ENCODE measurements around the gene SPATA45.

SPATA45 gene

DNA sequence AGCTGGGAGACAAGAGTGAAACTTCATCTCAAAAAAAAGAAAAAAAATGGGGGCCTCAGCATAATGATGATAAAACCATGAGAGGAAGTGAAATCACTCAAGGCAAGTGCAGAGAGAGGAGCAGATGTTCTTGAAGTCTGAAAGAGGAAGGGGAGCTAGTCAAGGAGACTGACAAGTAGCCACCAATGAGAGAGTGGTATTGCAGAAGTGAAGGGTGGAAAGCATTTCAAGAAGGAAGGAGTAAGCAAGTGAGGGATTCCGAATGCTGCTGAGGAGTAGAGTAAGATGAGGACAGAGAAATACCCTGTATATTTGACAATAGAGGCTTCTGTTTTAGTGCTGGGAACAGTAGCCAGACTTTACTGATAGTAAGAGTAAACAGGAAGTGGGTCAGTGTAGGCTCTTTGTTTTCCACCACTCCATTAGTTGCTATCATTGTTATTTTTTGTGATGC lies 52.9 kb downstream of the SPATA45 start:
- H3K4me1 ChIP-seq (ENCODE audit: insufficient read depth, low read length, severe bottlenecking): peaks cover 34% of the 10 kb centered on the region
- peaks cover 6% of the 10 kb centered on the region; the same call in 1 of the 2 replicates for H3K79me2 ChIP-seq (ENCODE audit: insufficient read depth, low read length)
- peaks cover 31% of the 10 kb centered on the region for H3K36me3 ChIP-seq (ENCODE audit: insufficient read depth, low read length)
- H2AFZ ChIP-seq (ENCODE audit: low read length): no peak overlapping the region
- H3K4me2 ChIP-seq (ENCODE audit: low read length): peak overlapping the region; percentile 41
- H3K9ac ChIP-seq (ENCODE audit: low read length): no peak overlapping the region
- peak overlapping the region; percentile 78 for H3K27ac ChIP-seq (ENCODE audit: low read depth, low read length, poor library complexity, severe bottlenecking)
- no peaks in the 10 kb centered on the region for H3K27me3 ChIP-seq (ENCODE audit: insufficient read depth, low read length)
- no peaks in the 10 kb centered on the region for H3K9me3 ChIP-seq (ENCODE audit: low read length)
- H3K9me2 ChIP-seq (ENCODE audit: low read depth, low read length): no peaks in the 10 kb centered on the region
- H3K4me3 ChIP-seq (ENCODE audit: low read depth, low read length, poor library complexity, severe bottlenecking): peak overlapping the region; percentile 7
- TF ChIP-seq, protein P1, sequence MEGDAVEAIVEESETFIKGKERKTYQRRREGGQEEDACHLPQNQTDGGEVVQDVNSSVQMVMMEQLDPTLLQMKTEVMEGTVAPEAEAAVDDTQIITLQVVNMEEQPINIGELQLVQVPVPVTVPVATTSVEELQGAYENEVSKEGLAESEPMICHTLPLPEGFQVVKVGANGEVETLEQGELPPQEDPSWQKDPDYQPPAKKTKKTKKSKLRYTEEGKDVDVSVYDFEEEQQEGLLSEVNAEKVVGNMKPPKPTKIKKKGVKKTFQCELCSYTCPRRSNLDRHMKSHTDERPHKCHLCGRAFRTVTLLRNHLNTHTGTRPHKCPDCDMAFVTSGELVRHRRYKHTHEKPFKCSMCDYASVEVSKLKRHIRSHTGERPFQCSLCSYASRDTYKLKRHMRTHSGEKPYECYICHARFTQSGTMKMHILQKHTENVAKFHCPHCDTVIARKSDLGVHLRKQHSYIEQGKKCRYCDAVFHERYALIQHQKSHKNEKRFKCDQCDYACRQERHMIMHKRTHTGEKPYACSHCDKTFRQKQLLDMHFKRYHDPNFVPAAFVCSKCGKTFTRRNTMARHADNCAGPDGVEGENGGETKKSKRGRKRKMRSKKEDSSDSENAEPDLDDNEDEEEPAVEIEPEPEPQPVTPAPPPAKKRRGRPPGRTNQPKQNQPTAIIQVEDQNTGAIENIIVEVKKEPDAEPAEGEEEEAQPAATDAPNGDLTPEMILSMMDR (IDR thresholded peaks at IDR 0.05; ENCODE audit: low read length): no peak
- TF ChIP-seq EZH2 (IDR thresholded peaks at IDR 0.05; ENCODE audit: borderline replicate concordance, low read length): no peak
- no peaks in the 10 kb centered on the region for H4K20me1 ChIP-seq (ENCODE audit: insufficient read depth, low read length)
- H3F3A ChIP-seq (ENCODE audit: insufficient read depth, low read length): no peaks in the 10 kb centered on the region

DNA sequence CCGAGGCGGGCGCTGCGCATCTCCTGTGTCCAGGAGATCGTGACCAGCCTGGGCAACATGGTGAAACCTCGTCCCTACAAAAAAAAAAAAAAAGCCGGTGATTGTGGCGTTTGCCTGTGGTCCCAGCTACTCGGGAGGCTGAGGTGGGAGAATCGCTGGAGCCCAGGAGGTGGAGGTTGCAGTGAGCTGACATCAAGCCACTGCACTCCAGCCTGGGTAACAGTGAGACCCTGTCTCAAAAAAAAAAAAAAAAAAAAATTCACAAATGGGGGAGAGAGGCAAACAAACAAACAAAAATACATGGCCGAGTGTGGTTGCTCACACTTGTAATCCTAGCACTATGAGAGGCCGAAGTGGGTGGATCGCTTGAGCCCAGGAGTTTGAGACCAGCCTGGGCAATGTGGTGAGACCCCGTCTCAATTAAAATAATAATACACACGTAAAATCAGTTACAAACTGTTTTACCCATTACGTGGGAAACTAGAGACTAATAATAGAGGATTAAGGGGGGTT lies 55.0 kb downstream of the SPATA45 start:
- Histone ChIP-seq H3K9me3 (ENCODE audit: low read length) (no peaks in the 10 kb centered on the region), H3K9me2 (ENCODE audit: low read depth, low read length) (no peaks in the 10 kb centered on the region), H3K27me3 (ENCODE audit: insufficient read depth, low read length) (no peaks in the 10 kb centered on the region), H3K36me3 (ENCODE audit: insufficient read depth, low read length) (peaks cover 17% of the 10 kb centered on the region; the same call in 1 of the 2 replicates), H3K4me1 (ENCODE audit: insufficient read depth, low read length, severe bottlenecking) (peaks cover 46% of the 10 kb centered on the region), H3K4me3 (ENCODE audit: low read depth, low read length, poor library complexity, severe bottlenecking) (peak overlapping the region; percentile 82), H3K79me2 (ENCODE audit: insufficient read depth, low read length) (peaks cover 24% of the 10 kb centered on the region), H4K20me1 (ENCODE audit: insufficient read depth, low read length) (no peaks in the 10 kb centered on the region), H2AFZ (ENCODE audit: low read length) (no peak overlapping the region; the same call in 1 of the 2 replicates), H3K4me2 (ENCODE audit: low read length) (peak overlapping the region; percentile 66), H3F3A (ENCODE audit: insufficient read depth, low read length) (no peaks in the 10 kb centered on the region), H3K27ac (ENCODE audit: low read depth, low read length, poor library complexity, severe bottlenecking) (peak overlapping the region; percentile 77), H3K9ac (ENCODE audit: low read length) (peak overlapping the region; percentile 81)
- TF ChIP-seq, protein P1 (IDR thresholded peaks at IDR 0.05; ENCODE audit: low read length): no peak
- TF ChIP-seq EZH2 (IDR thresholded peaks at IDR 0.05; ENCODE audit: borderline replicate concordance, low read length): no peak

DNA sequence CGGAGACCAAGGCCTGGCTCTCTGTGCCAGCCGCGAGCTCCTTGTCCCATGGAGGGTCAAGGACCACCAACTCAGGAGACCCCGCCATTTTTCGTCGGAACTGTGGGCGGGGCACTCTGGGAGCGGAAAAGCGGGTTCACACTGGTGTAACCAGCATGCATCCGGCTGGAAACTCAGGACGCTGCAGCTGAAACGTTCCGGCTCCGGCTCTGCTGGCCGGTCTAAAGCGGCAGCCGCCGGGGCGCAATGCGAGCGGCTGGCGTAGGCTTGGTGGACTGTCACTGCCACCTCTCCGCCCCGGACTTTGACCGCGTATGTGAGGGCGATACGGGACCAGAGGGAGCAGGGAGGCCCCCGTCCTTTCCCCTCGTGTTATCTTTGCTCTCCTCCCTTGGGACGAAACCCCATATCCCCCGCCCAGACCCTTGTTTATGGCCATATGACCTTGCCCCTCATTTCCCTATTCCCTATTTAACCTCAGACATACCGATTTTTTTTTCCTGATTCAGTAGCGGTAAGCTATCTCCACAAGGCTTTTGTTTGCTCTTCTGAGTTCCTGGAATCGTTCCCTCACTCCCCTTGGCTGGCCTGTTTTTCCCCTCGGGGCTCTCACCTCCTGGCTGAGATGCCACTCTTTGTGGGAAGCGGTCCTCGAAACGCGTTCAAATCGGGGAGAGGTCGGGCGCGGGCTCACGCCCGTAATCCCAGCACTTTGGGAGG lies 55.6 kb downstream of the SPATA45 start, which contains the start of the genes NSL1 and TATDN3:
Gene NSL1, minus strand, starts transcription at position 102 of the 720 bp plus-strand sequence. Its CDS starts 14 bp downstream, at position 88.
Gene TATDN3, plus strand, starts transcription at position 219 of the 720 bp plus-strand sequence. Its CDS starts 28 bp downstream, at position 247.
- H3K4me2 ChIP-seq (ENCODE audit: low read length): peak within 1 kb of the TSS; percentile 66
- no peaks in the 10 kb centered on the region for H3K9me3 ChIP-seq (ENCODE audit: low read length)
- peak within 1 kb of the TSS; percentile 82 for H3K4me3 ChIP-seq (ENCODE audit: low read depth, low read length, poor library complexity, severe bottlenecking)
- H3K9ac ChIP-seq (ENCODE audit: low read length): peak within 1 kb of the TSS; percentile 81
- H3F3A ChIP-seq (ENCODE audit: insufficient read depth, low read length): no peaks in the 10 kb centered on the region
- TF ChIP-seq, protein P1 (IDR thresholded peaks at IDR 0.05; ENCODE audit: low read length): no peak
- no peak for TF ChIP-seq EZH2 (IDR thresholded peaks at IDR 0.05; ENCODE audit: borderline replicate concordance, low read length)
- H3K27ac ChIP-seq (ENCODE audit: low read depth, low read length, poor library complexity, severe bottlenecking): peak within 1 kb of the TSS; percentile 77
- peaks cover 46% of the 10 kb centered on the region for H3K4me1 ChIP-seq (ENCODE audit: insufficient read depth, low read length, severe bottlenecking)
- peaks cover 16% of the 10 kb centered on the region; the same call in 1 of the 2 replicates for H3K36me3 ChIP-seq (ENCODE audit: insufficient read depth, low read length)
- no peaks in the 10 kb centered on the region for H4K20me1 ChIP-seq (ENCODE audit: insufficient read depth, low read length)
- H3K27me3 ChIP-seq (ENCODE audit: insufficient read depth, low read length): no peaks in the 10 kb centered on the region
- H3K79me2 ChIP-seq (ENCODE audit: insufficient read depth, low read length): peaks cover 24% of the 10 kb centered on the region
- no peak within 1 kb of the TSS; the same call in 1 of the 2 replicates for H2AFZ ChIP-seq (ENCODE audit: low read length)
- H3K9me2 ChIP-seq (ENCODE audit: low read depth, low read length): no peaks in the 10 kb centered on the region
